SK-N-SH (cell line): ENCODE measurements around the gene PTPRD.

ENCODE experiments used
- CTCF ChIP-seq: fragments of 200-600 bp; sonication (generic); IDR thresholded peaks from 2 replicates; pipeline ENCODE4 v1.6.1; 2017; ENCODE audit warnings: antibody characterized with exemption, mild to moderate bottlenecking, moderate library complexity
- EZH2phosphoT487 ChIP-seq: fragments of 200-600 bp; sonication (generic); IDR thresholded peaks from 2 replicates; pipeline ENCODE4 v1.6.1; 2017; ENCODE audit warnings: low read depth, mixed run types, mild to moderate bottlenecking, antibody characterized with exemption, moderate library complexity, borderline replicate concordance
- FOSL2 ChIP-seq: IDR thresholded peaks from 2 replicates; pipeline ENCODE4 v1.4.0; 2012; ENCODE audit warnings: low read depth, mild to moderate bottlenecking, moderate library complexity, borderline replicate concordance
- FOXJ3 ChIP-seq: sonication (generic); formaldehyde crosslinking; IDR thresholded peaks from 2 replicates; pipeline ENCODE4 v1.5.1; 2020; ENCODE audit warnings: mild to moderate bottlenecking, missing genetic modification reagents
- RAD21 ChIP-seq: IDR thresholded peaks from 2 replicates; pipeline ENCODE4 v1.6.1; 2012; ENCODE audit warnings: mild to moderate bottlenecking, low read length
- RCOR1 ChIP-seq: fragments of 150-350 bp; IDR thresholded peaks from 2 replicates; pipeline ENCODE4 v1.6.1; 2017; ENCODE audit warnings: antibody characterized with exemption, low read length
- REST ChIP-seq: IDR thresholded peaks from 2 replicates; pipeline ENCODE4 v1.6.1; 2012; ENCODE audit warnings: mild to moderate bottlenecking, low read depth, low read length, moderate library complexity
- RFX5 ChIP-seq: IDR thresholded peaks from 2 replicates; pipeline ENCODE4 v1.6.1; 2012; ENCODE audit warnings: mild to moderate bottlenecking, improper control_type of control experiment, low read length
- TCF12 ChIP-seq: IDR thresholded peaks from 2 replicates; pipeline ENCODE4 v1.4.0; 2012
- USF2 ChIP-seq: fragments of 150-350 bp; IDR thresholded peaks from 2 replicates; pipeline ENCODE4 v1.6.1; 2017; ENCODE audit warnings: antibody characterized with exemption, low read length, low read depth, borderline replicate concordance

GRCh38 chr9:8552732-8553131 lies 2060.1 kb downstream of the PTPRD start:
- TF ChIP-seq CTCF (no peak), EZH2phosphoT487 (no peak), USF2 (no peak), REST (no peak), FOXJ3 (no peak), RCOR1 (no peak), TCF12 (no peak), RFX5 (no peak), RAD21 (no peak), FOSL2 (no peak)
